Liver (tissue), 3 donors: ENCODE results near the gene YWHAB.

ENCODE experiments used
- SP1 ChIP-seq: IDR thresholded peaks from 2 replicates; pipeline ENCODE4 v1.6.1; 2018; ENCODE audit warnings: antibody characterized with exemption, mild to moderate bottlenecking
- YY1 ChIP-seq: IDR thresholded peaks from 2 replicates; pipeline ENCODE4 v1.6.1; 2016; ENCODE audit warnings: antibody characterized with exemption, mild to moderate bottlenecking
- TF ChIP-seq, protein P1 (sequence below): fragments of 150-350 bp; IDR thresholded peaks from 2 replicates; pipeline ENCODE4 v1.5.1; 2017; ENCODE audit warnings: improper control_type of control experiment, low read depth, low read length; ENCODE audit not compliant: missing input control
- TF ChIP-seq, protein P2 (sequence below): IDR thresholded peaks from 2 replicates; pipeline ENCODE4 v1.6.1; 2016; ENCODE audit warnings: antibody characterized with exemption
- donor health status: healthy.
- donor health status: healthy.

DNA sequence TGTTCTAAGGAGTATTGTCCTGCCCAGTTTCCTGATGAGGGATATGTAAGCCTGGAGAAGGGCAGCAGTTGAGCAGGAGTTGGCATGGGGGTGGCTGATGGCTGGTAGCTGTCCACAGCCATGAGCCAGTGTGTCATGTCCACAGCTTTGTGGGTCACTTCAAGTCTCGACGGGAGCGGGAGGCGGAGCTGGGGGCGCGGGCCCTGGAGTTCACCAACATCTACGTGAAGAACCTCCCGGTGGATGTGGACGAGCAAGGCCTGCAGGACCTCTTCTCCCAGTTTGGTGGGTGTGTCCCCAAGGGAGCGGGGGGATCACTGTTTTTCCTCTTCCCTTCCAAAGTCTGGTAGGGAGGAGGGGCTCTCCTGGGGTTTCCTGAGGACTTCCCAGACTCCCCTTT, 33.3 kb downstream of the YWHAB start:
- TF ChIP-seq YY1: no peak
- TF ChIP-seq, protein P1, sequence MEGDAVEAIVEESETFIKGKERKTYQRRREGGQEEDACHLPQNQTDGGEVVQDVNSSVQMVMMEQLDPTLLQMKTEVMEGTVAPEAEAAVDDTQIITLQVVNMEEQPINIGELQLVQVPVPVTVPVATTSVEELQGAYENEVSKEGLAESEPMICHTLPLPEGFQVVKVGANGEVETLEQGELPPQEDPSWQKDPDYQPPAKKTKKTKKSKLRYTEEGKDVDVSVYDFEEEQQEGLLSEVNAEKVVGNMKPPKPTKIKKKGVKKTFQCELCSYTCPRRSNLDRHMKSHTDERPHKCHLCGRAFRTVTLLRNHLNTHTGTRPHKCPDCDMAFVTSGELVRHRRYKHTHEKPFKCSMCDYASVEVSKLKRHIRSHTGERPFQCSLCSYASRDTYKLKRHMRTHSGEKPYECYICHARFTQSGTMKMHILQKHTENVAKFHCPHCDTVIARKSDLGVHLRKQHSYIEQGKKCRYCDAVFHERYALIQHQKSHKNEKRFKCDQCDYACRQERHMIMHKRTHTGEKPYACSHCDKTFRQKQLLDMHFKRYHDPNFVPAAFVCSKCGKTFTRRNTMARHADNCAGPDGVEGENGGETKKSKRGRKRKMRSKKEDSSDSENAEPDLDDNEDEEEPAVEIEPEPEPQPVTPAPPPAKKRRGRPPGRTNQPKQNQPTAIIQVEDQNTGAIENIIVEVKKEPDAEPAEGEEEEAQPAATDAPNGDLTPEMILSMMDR: no peak
- TF ChIP-seq, protein P2, sequence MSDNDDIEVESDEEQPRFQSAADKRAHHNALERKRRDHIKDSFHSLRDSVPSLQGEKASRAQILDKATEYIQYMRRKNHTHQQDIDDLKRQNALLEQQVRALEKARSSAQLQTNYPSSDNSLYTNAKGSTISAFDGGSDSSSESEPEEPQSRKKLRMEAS: no peak
- TF ChIP-seq SP1: no peak
